ENCODE measurements around the gene TRIP4.

Gene TRIP4

GRCh38 chr15:64443747-64444621, 56.3 kb downstream of the TRIP4 start:
- peak; percentile 90 for DNase-seq (ENCODE audit: low spot score)
- ChIA-PET POLR2A (ENCODE audit: low non-redundant PET) (no interaction called here), CTCF (interaction anchor here (0.6 kb wide), 2 partner anchors 16 to 280 kb away, joined by 4 to 5 read pairs; partner anchors contain the start of gene ZNF609)
- H3K27ac ChIP-seq: no peak overlapping the region
- no peak for TF ChIP-seq CTCF (conservative IDR thresholded peaks at IDR 0.05; ENCODE audit: low read depth)

GRCh38 chr15:64444836-64445235, 57.2 kb downstream of the TRIP4 start:
- peak overlapping the region; percentile 62 for H3K27ac ChIP-seq
- no peak for TF ChIP-seq CTCF (conservative IDR thresholded peaks at IDR 0.05; ENCODE audit: low read depth)
- POLR2A ChIA-PET (ENCODE audit: low non-redundant PET): no interaction called here
- CTCF ChIA-PET: no interaction called here
- DNase-seq (ENCODE audit: low spot score): no peak

- ChIA-PET CTCF (interaction anchor here (0.6 kb wide), 1 partner anchor 244 kb away, joined by 4 read pairs; no protein-coding TSS in a partner anchor), POLR2A (ENCODE audit: low non-redundant PET) (no interaction called here)
- no peak for DNase-seq (ENCODE audit: low spot score)
- no peak for TF ChIP-seq CTCF (conservative IDR thresholded peaks at IDR 0.05; ENCODE audit: low read depth)
- no peak overlapping the region for H3K27ac ChIP-seq
Observed at GRCh38 chr15:64447536-64448315, 60.1 kb downstream of the TRIP4 start.

- POLR2A ChIA-PET (ENCODE audit: low non-redundant PET): no interaction called here
- no peak for DNase-seq (ENCODE audit: low spot score)
- CTCF ChIA-PET: interaction anchor here (1.2 kb wide), 1 partner anchor 12 kb away, joined by 4 read pairs; no protein-coding TSS in a partner anchor
- peak overlapping the region; percentile 74 for H3K27ac ChIP-seq
- no peak for TF ChIP-seq CTCF (conservative IDR thresholded peaks at IDR 0.05; ENCODE audit: low read depth)
Observed at GRCh38 chr15:64452988-64453688, 65.5 kb downstream of the TRIP4 start.

GRCh38 chr15:64453689-64454037, 66.0 kb downstream of the TRIP4 start:
- ChIA-PET CTCF (interaction anchor here (1.2 kb wide), 1 partner anchor 12 kb away, joined by 4 read pairs; no protein-coding TSS in a partner anchor), POLR2A (ENCODE audit: low non-redundant PET) (no interaction called here)
- TF ChIP-seq CTCF (conservative IDR thresholded peaks at IDR 0.05; ENCODE audit: low read depth): no peak
- H3K27ac ChIP-seq: no peak overlapping the region
- no peak for DNase-seq (ENCODE audit: low spot score)

- no peak for TF ChIP-seq CTCF (conservative IDR thresholded peaks at IDR 0.05; ENCODE audit: low read depth)
- CTCF ChIA-PET: interaction anchor here (1.2 kb wide), 1 partner anchor 11 kb away, joined by 4 read pairs; no protein-coding TSS in a partner anchor
- H3K27ac ChIP-seq: no peak overlapping the region
Observed at GRCh38 chr15:64454282-64454681, 66.6 kb downstream of the TRIP4 start.

More at GRCh38 chr15:64454282-64454681, 66.6 kb downstream of the TRIP4 start:
- POLR2A ChIA-PET (ENCODE audit: low non-redundant PET): no interaction called here
- no peak for DNase-seq (ENCODE audit: low spot score)

Data from RWPE1 (cell line).